ENCODE data around the gene POLD4. TPM values are rescaled to one million over a fixed set of nuclear protein-coding genes. Genes with fewer than 3 reads are reported as not detected.
A peak's percentile ranks its signal among the peaks of the same experiment; 100 is the strongest.

POLD4 gene
- total and polyA plus RNA-seq, 12 donors, result 13.0 to 166 (median 95.6) TPM

DNA sequence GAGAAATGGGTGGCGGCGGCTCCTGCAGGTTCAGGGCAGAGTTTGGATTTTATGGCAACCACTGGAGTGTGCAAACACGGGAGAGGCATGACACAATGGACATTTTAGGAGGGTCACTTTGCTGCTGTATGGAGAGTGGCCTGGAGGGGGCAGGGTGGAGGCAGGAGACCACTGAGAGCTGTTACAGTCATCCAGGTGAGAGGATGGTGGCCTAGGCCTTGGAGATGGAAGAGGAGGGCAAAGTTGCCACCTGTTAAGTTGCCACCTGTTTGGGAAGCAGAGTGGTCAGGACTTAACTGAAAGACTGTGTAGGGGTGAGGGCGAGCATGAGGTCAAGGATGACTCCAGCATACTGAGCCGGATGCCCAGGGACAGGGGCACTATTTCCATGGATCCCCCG is 36.1 kb upstream of the POLD4 start:
- peak in 2 of 7 donors; percentile 44 to 75 for DNase-seq
- H3K27me3 ChIP-seq, result no peaks in the 10 kb centered on the region
- intact Hi-C loops (cut with DNase I), result no loop called here
- no peak overlapping the region for H3K27ac ChIP-seq
- 54 to 67% (median 63%) methylated on average over 6 of the region's 6 CpGs for WGBS, 4 donors
- H3K4me1 ChIP-seq (replicated peaks in 1 of 2), result peaks cover 14 to 17% of the 10 kb centered on the region in 2 donors
- H3K4me3 ChIP-seq, result no peak overlapping the region
- H3K36me3 ChIP-seq (replicated peaks in 1 of 2), result no peaks in the 10 kb centered on the region
- TF ChIP-seq, protein P1, sequence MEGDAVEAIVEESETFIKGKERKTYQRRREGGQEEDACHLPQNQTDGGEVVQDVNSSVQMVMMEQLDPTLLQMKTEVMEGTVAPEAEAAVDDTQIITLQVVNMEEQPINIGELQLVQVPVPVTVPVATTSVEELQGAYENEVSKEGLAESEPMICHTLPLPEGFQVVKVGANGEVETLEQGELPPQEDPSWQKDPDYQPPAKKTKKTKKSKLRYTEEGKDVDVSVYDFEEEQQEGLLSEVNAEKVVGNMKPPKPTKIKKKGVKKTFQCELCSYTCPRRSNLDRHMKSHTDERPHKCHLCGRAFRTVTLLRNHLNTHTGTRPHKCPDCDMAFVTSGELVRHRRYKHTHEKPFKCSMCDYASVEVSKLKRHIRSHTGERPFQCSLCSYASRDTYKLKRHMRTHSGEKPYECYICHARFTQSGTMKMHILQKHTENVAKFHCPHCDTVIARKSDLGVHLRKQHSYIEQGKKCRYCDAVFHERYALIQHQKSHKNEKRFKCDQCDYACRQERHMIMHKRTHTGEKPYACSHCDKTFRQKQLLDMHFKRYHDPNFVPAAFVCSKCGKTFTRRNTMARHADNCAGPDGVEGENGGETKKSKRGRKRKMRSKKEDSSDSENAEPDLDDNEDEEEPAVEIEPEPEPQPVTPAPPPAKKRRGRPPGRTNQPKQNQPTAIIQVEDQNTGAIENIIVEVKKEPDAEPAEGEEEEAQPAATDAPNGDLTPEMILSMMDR (IDR thresholded peaks at IDR 0.05), result peak in 5 of 6 experiments; percentile 12 to 47 (median 45)
- no peak for TF ChIP-seq POLR2A (IDR thresholded peaks at IDR 0.05)
- no peaks in the 10 kb centered on the region for H3K9me3 ChIP-seq (replicated peaks in 1 of 3)

- no peak overlapping the region for H3K27ac ChIP-seq
- whole genome bisulfite sequencing, 4 donors, result 56 to 83% (median 59%) methylated on average over 1 to 6 of the region's 6 CpGs
- TF ChIP-seq POLR2A (IDR thresholded peaks at IDR 0.05), result no peak
- no peaks in the 10 kb centered on the region for H3K27me3 ChIP-seq
- intact Hi-C loops (cut with DNase I), result no loop called here
- no peak overlapping the region for H3K4me3 ChIP-seq
- peaks cover 9 to 12% of the 10 kb centered on the region in 2 donors for H3K4me1 ChIP-seq (replicated peaks in 1 of 2)
- H3K36me3 ChIP-seq (replicated peaks in 1 of 2), result no peaks in the 10 kb centered on the region
- no peaks in the 10 kb centered on the region for H3K9me3 ChIP-seq (replicated peaks in 1 of 3)
- DNase-seq, result no peak
Measured at GRCh38 chr11:67387518-67387917, 34.2 kb upstream of the POLD4 start.

- Histone ChIP-seq H3K4me3 (no peak overlapping the region), H3K9me3 (replicated peaks in 1 of 3) (no peaks in the 10 kb centered on the region), H3K27me3 (no peaks in the 10 kb centered on the region), H3K27ac (no peak overlapping the region), H3K4me1 (replicated peaks in 1 of 2) (peaks cover 7 to 9% of the 10 kb centered on the region in 2 donors), H3K36me3 (replicated peaks in 1 of 2) (no peaks in the 10 kb centered on the region)
- WGBS, 4 donors, result 18 to 30% (median 27%) methylated on average over 8 to 9 of the region's 9 CpGs
- intact Hi-C loops (cut with DNase I), result no loop called here
- no peak for DNase-seq
- no peak for TF ChIP-seq POLR2A (IDR thresholded peaks at IDR 0.05)
- TF ChIP-seq, protein P1 (IDR thresholded peaks at IDR 0.05), result no peak
Measured at GRCh38 chr11:67387069-67387468, 33.7 kb upstream of the POLD4 start.

GRCh38 chr11:67384851-67385366 is 31.6 kb upstream of the POLD4 start:
- no peak for DNase-seq
- no peak overlapping the region for H3K27ac ChIP-seq
- H3K27me3 ChIP-seq, result no peaks in the 10 kb centered on the region
- H3K9me3 ChIP-seq (replicated peaks in 1 of 3), result no peaks in the 10 kb centered on the region
- no peak for TF ChIP-seq POLR2A (IDR thresholded peaks at IDR 0.05)
- TF ChIP-seq, protein P1 (IDR thresholded peaks at IDR 0.05), result no peak
- H3K4me3 ChIP-seq, result no peak overlapping the region
- intact Hi-C loops (cut with DNase I), result loop anchor here in 1 of 2 donors (5.0 kb wide), 1 partner anchor 38 kb away; no protein-coding TSS in a partner anchor
- H3K4me1 ChIP-seq (replicated peaks in 1 of 2), result no peaks in the 10 kb centered on the region
- H3K36me3 ChIP-seq (replicated peaks in 1 of 2), result no peaks in the 10 kb centered on the region
- 35 to 69% (median 67%) methylated on average over 2 to 3 of the region's 3 CpGs for WGBS, 4 donors
